Epithelial cell of esophagus (primary cell): ENCODE measurements around the gene MYO18A.
"Not testable (repeated sequence)": the region's sequence is repeated elsewhere in the genome, so short reads cannot be mapped to it uniquely, and the experiment has no call there.

Experiments
- DNase-seq: peaks from one replicate; pipeline ENCODE4 v3.0.0; 2010; ENCODE audit warnings: low read depth
- H3K4me3 ChIP-seq: 2 replicates; pipeline ENCODE4 v1.5.1; 2011; ENCODE audit warnings: mild to moderate bottlenecking, low read length, control low read depth
- CTCF ChIP-seq: IDR thresholded peaks from 2 replicates; pipeline ENCODE4 v1.5.1; 2011; ENCODE audit warnings: low read depth, mild to moderate bottlenecking, low read length, control low read depth, inconsistent platforms; ENCODE audit not compliant: insufficient read depth; ENCODE audit errors: missing control alignments

Gene MYO18A

GRCh38 chr17:29147682-29148081 is 32.5 kb downstream of the MYO18A start:
- no peak for TF ChIP-seq CTCF
- no peak for DNase-seq
- H3K4me3 ChIP-seq, result no peak overlapping the region

DNA sequence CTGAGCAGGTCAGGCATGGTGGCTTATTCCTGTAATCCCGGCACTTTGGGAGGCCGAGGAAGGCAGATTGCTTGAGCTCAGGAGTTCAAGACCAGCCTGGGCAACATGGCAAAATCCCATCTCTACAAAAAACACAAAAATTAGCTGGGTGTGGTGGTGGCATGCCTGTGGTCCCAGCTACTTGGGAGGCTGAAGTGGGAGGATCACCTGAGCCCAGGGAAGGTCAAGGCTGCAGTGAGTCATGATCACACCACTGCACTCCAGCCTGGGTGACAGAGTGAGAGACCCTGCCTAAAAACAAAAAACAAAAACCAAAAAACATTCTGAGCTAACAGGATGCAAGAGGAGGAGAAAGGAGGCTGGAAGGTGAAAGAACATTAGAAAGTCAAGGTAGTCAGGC is 33.0 kb downstream of the MYO18A start:
- DNase-seq, H3K4me3 ChIP-seq: not testable (repeated sequence)

- TF ChIP-seq CTCF, result no peak
- no peak overlapping the region for H3K4me3 ChIP-seq
- DNase-seq, result no peak
Observed at GRCh38 chr17:29146369-29146972, 33.7 kb downstream of the MYO18A start.

DNA sequence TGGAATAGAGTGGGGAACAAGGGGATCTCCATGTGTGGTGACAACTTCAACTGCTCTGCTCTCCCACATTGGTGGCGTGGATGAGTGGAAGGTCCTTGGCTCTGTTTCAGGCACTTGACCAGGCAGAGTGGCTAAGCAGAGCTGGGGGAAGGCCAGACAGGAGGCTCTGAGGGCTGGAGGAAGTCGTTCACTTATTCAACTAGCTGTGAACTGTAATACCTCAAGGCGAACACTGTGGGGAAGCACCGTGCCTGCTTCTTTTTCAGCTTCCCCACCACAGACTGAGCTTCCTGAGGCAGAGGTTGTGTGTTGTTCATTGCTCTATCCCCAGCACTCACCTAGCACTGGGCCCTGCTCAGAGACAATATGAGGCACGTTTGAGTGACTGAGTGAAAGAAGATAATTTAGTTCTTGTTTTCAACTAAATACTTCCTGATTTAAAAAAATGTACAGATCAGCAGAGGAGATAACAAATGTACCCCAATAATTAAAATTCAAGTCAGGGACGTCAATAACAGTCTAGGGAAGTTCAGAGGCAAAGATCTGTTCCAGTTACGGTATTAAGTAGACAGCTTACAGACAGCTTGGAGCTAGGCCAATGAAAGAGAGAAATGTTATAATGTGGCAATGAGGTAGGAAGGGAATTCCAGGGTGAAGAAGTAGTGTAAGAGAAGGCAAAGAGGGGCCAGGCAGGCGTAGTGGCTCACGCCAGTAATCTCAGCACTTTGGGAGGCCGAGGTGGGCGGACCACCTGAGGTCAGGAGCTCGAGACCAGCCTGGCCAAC is 34.7 kb downstream of the MYO18A start:
- H3K4me3 ChIP-seq, result no peak overlapping the region
- TF ChIP-seq CTCF, result peak; percentile 75
- peak; percentile 81 for DNase-seq

GRCh38 chr17:29143894-29144293 is 36.3 kb downstream of the MYO18A start:
- peak; percentile 40 for TF ChIP-seq CTCF
- no peak overlapping the region for H3K4me3 ChIP-seq
- no peak for DNase-seq

GRCh38 chr17:29141514-29141876 is 38.7 kb downstream of the MYO18A start:
- TF ChIP-seq CTCF, result no peak
- DNase-seq, result no peak
- no peak overlapping the region for H3K4me3 ChIP-seq

DNA sequence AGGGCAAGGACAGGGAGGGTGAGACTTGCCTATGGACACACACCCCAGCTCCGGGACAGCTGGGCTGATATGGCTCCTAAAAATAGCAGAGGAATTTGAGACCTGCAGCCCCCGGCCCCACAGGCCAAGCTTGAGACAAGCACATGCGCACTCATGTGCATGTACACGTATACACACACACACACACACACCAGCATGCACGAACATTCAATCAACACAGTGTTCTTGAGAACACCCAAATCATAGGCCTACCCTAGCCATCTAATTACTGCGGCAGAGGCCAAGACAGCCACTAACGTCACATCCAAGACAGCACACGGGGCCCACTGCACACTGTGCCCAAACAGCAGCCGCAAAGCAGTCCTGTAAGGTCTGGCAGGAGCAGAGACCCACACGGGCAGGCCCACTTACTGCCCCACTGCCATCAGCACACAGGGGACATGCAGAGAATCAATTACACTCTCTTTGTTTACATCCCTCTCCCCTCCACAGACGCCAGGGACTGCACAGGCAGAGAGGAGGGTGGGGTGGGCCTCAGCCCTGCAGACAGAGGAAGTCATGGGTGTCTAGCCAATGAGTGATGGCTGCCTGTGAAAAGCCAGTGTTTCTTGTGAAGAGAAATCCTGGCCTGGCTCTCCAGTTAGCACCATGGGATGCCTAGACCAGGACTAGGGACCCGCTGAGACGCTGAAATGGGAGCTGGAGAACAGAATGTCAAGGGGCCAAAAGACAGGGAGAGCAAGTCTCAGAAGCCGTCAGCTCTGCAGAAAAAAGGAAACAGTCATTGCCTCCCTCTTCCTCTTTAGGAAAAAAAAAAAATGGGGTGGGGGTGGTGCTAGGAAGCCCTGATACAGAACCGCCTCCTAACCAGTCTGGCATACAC is 39.3 kb downstream of the MYO18A start:
- no peak for DNase-seq
- TF ChIP-seq CTCF, result no peak
- no peak overlapping the region for H3K4me3 ChIP-seq
